BLaER1 treated with 17β-estradiol and CSF1 and Interleukin-3, amounts not matched to agents 10 nM and 100 nM (cell line): ENCODE measurements around the gene NPTN.

Experiments used
- H3K27ac ChIP-seq, 11 experiments: shearing (Covaris generic); formaldehyde crosslinking; 2 replicates each; pipeline ENCODE4 v1.8.1; 2022
- H3K27me3 ChIP-seq, 11 experiments: shearing (Covaris generic); formaldehyde crosslinking; 2 replicates each; pipeline ENCODE4 v1.8.1; 2022
- H3K36me3 ChIP-seq, 11 experiments: shearing (Covaris generic); formaldehyde crosslinking; 2 replicates each; pipeline ENCODE4 v1.8.1; 2022
- H3K4me1 ChIP-seq, 10 experiments: shearing (Covaris generic); formaldehyde crosslinking; 2 replicates each; pipeline ENCODE4 v1.8.1; 2022
- H3K4me2 ChIP-seq, 11 experiments: shearing (Covaris generic); formaldehyde crosslinking; 2 replicates each; pipeline ENCODE4 v1.8.1; 2022
- H3K4me3 ChIP-seq, 10 experiments: shearing (Covaris generic); formaldehyde crosslinking; 2 replicates each; pipeline ENCODE4 v1.8.1; 2022
- H3K9ac ChIP-seq, 11 experiments: shearing (Covaris generic); formaldehyde crosslinking; 2 replicates each; pipeline ENCODE4 v1.8.1; 2022
- H3K9me3 ChIP-seq, 11 experiments: shearing (Covaris generic); formaldehyde crosslinking; replicated peaks in 1 of 11; 2 replicates each; pipeline ENCODE4 v1.8.1; 2022
- H4K20me1 ChIP-seq, 11 experiments: shearing (Covaris generic); formaldehyde crosslinking; 2 replicates each; pipeline ENCODE4 v1.8.1; 2022
- Cebpa-rat ChIP-seq, 11 experiments: shearing (Covaris generic); IDR thresholded peaks; 2 replicates each; pipeline ENCODE4 v1.8.1; 2022

Gene NPTN

GRCh38 chr15:73628976-73629797 is 4.0 kb downstream of the NPTN start:
- no peaks in the 10 kb centered on the region for H3K9me3 ChIP-seq
- peaks cover 0 to 1% (median 0%) of the 10 kb centered on the region in 11 experiments; a peak in 1 of 22 replicates for H3K36me3 ChIP-seq
- peaks cover 56 to 86% (median 80%) of the 10 kb centered on the region in 11 experiments for H4K20me1 ChIP-seq
- peak overlapping the region in 10 of 11 experiments; percentile 23 to 87 (median 48); a peak in 19 of 22 replicates for H3K27ac ChIP-seq
- H3K4me1 ChIP-seq = peaks cover 41 to 80% (median 49%) of the 10 kb centered on the region in 10 experiments
- peak overlapping the region; percentile 79 to 94 (median 90) for H3K4me2 ChIP-seq
- peak in 2 of 11 experiments; percentile 18 to 39; a peak in 1 of 22 replicates for TF ChIP-seq Cebpa-rat (IDR thresholded peaks at IDR 0.05)
- H3K27me3 ChIP-seq = no peaks in the 10 kb centered on the region
- H3K4me3 ChIP-seq = peak overlapping the region in 4 of 10 experiments; percentile 35 to 99 (median 92); a peak in 3 of 20 replicates
- peak overlapping the region in 8 of 11 experiments; percentile 10 to 52 (median 32); a peak in 11 of 22 replicates for H3K9ac ChIP-seq

GRCh38 chr15:73628102-73628501 is 5.1 kb downstream of the NPTN start:
- H3K4me1 ChIP-seq = peaks cover 33 to 76% (median 42%) of the 10 kb centered on the region in 10 experiments
- H3K9ac ChIP-seq = no peak overlapping the region
- no peaks in the 10 kb centered on the region for H3K27me3 ChIP-seq
- H3K4me2 ChIP-seq = peak overlapping the region in 6 of 11 experiments; percentile 14 to 94 (median 92); a peak in 9 of 22 replicates
- peaks cover 67 to 97% (median 91%) of the 10 kb centered on the region in 11 experiments for H4K20me1 ChIP-seq
- no peaks in the 10 kb centered on the region for H3K9me3 ChIP-seq
- TF ChIP-seq Cebpa-rat (IDR thresholded peaks at IDR 0.05) = no peak
- H3K36me3 ChIP-seq = peaks cover 0 to 10% (median 0%) of the 10 kb centered on the region in 11 experiments; a peak in 3 of 22 replicates
- H3K4me3 ChIP-seq = no peak overlapping the region
- peak overlapping the region in 2 of 11 experiments; percentile 13 to 69; a peak in 1 of 22 replicates for H3K27ac ChIP-seq

- Histone ChIP-seq H3K27ac (no peak overlapping the region), H3K4me1 (peaks cover 24 to 80% (median 32%) of the 10 kb centered on the region in 10 experiments), H3K36me3 (peaks cover 0 to 16% (median 2%) of the 10 kb centered on the region in 11 experiments; a peak in 3 of 22 replicates), H3K4me3 (no peak overlapping the region), H3K27me3 (no peaks in the 10 kb centered on the region), H3K9me3 (no peaks in the 10 kb centered on the region), H3K9ac (no peak overlapping the region), H3K4me2 (peak overlapping the region in 1 of 11 experiments; percentile 94; a peak in 1 of 22 replicates), H4K20me1 (peaks cover 80 to 100% (median 100%) of the 10 kb centered on the region in 11 experiments)
- no peak for TF ChIP-seq Cebpa-rat (IDR thresholded peaks at IDR 0.05)
Measured at GRCh38 chr15:73626072-73626471, 7.1 kb downstream of the NPTN start.

DNA sequence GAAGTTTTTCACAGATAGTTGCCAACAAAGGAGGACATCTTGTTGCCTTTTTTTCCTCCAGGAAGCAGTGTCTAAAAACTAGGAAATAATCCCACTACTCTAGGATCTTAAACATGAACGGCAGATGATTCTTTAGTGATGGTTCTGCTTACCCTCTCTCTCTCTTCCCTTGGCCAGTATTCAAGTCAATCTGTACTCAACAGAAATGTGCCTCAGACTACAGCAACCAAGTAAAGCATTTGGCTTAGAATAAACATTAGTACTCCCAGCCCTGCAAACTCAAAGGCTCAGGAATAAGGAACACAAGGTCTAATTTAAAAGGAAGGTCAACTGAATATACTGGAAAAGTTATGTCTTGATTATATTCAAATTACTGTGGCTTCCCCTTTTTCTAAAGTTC is 8.7 kb downstream of the NPTN start:
- no peaks in the 10 kb centered on the region for H3K27me3 ChIP-seq
- H3K27ac ChIP-seq = no peak overlapping the region
- H4K20me1 ChIP-seq = peaks cover 79 to 100% (median 100%) of the 10 kb centered on the region in 11 experiments
- H3K9me3 ChIP-seq = no peaks in the 10 kb centered on the region
- peak overlapping the region in 2 of 11 experiments; percentile 64 to 68; a peak in 4 of 22 replicates for H3K4me2 ChIP-seq
- H3K4me3 ChIP-seq = no peak overlapping the region
- H3K4me1 ChIP-seq = peaks cover 9 to 78% (median 17%) of the 10 kb centered on the region in 10 experiments
- no peak for TF ChIP-seq Cebpa-rat (IDR thresholded peaks at IDR 0.05)
- peaks cover 0 to 16% (median 2%) of the 10 kb centered on the region in 11 experiments; a peak in 3 of 22 replicates for H3K36me3 ChIP-seq
- H3K9ac ChIP-seq = no peak overlapping the region

- no peak overlapping the region for H3K9ac ChIP-seq
- TF ChIP-seq Cebpa-rat (IDR thresholded peaks at IDR 0.05) = no peak
- H3K4me3 ChIP-seq = no peak overlapping the region
- H3K36me3 ChIP-seq = peaks cover 0 to 42% (median 11%) of the 10 kb centered on the region in 11 experiments; a peak in 15 of 22 replicates
- no peaks in the 10 kb centered on the region for H3K9me3 ChIP-seq
- H3K27me3 ChIP-seq = no peaks in the 10 kb centered on the region
- H3K4me2 ChIP-seq = 0 out of 22 replicates have a peak overlapping the region, but pooled peaks of 1 of the 11 experiments have one; percentile 19
- no peak overlapping the region for H3K27ac ChIP-seq
- peaks cover 0 to 48% (median 0%) of the 10 kb centered on the region in 10 experiments; a peak in 7 of 20 replicates for H3K4me1 ChIP-seq
- H4K20me1 ChIP-seq = peaks cover 90 to 100% (median 100%) of the 10 kb centered on the region in 11 experiments
Measured at GRCh38 chr15:73621286-73621826, 11.8 kb downstream of the NPTN start.

DNA sequence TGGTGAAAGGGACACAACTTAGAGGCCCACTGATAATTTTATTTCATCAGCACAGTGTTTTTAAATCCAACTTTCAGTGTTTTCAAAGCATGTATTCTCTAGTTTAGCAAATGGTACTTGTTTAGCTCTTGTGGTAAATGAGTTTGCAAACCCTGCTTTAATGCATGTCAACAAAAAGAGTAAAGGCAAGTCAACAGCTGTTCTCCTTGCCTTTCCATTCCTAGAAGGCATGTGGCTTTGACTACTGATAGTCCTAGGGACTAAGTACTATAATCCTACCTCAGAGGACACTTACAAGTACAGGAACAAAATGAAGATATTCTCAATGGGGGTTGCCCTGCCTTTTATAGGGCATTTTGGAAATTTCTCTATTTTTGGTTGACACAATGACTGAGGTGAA is 13.1 kb downstream of the NPTN start:
- Histone ChIP-seq H3K9ac (no peak overlapping the region), H3K4me1 (peaks cover 0 to 35% (median 0%) of the 10 kb centered on the region in 10 experiments; a peak in 7 of 20 replicates), H3K27ac (no peak overlapping the region), H3K9me3 (no peaks in the 10 kb centered on the region), H3K27me3 (no peaks in the 10 kb centered on the region), H3K4me3 (no peak overlapping the region), H3K4me2 (peak overlapping the region in 1 of 11 experiments; percentile 19; a peak in 1 of 22 replicates), H4K20me1 (peaks cover 93 to 100% (median 100%) of the 10 kb centered on the region in 11 experiments), H3K36me3 (peaks cover 0 to 42% (median 11%) of the 10 kb centered on the region in 11 experiments; a peak in 15 of 22 replicates)
- no peak for TF ChIP-seq Cebpa-rat (IDR thresholded peaks at IDR 0.05)

DNA sequence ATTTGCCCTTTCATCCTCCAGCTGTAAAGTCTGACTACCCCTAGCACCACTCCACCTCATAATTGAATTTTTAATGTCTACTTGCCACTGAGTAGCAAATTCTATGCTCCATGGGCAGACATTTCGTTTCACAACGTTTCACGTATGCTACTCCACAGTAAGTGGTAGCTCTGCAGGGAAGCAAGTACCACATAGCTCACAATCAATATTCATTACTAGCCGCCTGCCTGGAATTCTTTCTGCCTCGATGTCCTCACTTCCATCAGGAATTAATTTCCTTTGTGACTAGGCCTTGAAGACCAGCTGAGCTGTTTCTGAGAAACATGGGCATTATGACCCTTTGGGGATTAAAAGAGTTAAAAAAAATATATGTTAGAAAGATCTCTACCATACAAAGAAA is 15.3 kb downstream of the NPTN start:
- Histone ChIP-seq H4K20me1 (peaks cover 82 to 100% (median 97%) of the 10 kb centered on the region in 11 experiments), H3K4me1 (peaks cover 0 to 24% (median 0%) of the 10 kb centered on the region in 10 experiments; a peak in 3 of 20 replicates), H3K27ac (no peak overlapping the region), H3K36me3 (peaks cover 3 to 31% (median 7%) of the 10 kb centered on the region in 11 experiments; a peak in 15 of 22 replicates), H3K27me3 (no peaks in the 10 kb centered on the region), H3K4me3 (no peak overlapping the region), H3K4me2 (no peak overlapping the region), H3K9me3 (no peaks in the 10 kb centered on the region; a peak in 1 of 22 replicates), H3K9ac (no peak overlapping the region)
- no peak for TF ChIP-seq Cebpa-rat (IDR thresholded peaks at IDR 0.05)

DNA sequence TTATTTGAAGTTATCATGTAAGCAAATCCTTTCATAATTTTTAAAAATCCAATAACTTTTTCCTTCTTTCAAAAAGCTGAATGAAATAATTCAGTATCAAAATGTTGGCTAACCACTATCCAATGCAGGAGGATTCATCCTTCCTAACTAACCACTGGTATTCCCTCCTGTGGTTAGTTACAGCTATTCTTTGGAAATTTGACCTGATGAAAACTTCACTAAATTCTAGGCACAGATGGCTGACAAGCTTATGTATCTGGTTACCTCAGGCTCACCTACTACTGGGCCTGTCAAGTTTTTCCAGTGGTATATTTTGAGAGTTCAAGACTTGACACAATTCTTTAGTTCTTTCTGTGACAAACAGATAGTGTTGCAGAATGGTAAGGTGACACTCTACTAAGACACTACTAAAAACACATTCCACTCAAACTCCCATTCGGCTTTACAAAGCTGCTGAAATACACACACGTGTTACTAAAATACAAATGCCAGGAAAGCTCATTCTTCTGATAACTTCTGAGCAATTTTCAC is 15.8 kb downstream of the NPTN start:
- peaks cover 0 to 24% (median 0%) of the 10 kb centered on the region in 10 experiments; a peak in 3 of 20 replicates for H3K4me1 ChIP-seq
- H3K9me3 ChIP-seq = no peaks in the 10 kb centered on the region; a peak in 1 of 22 replicates
- H3K27ac ChIP-seq = no peak overlapping the region
- H3K4me3 ChIP-seq = no peak overlapping the region
- peaks cover 79 to 100% (median 97%) of the 10 kb centered on the region in 11 experiments for H4K20me1 ChIP-seq
- no peak overlapping the region for H3K4me2 ChIP-seq
- H3K9ac ChIP-seq = no peak overlapping the region
- H3K27me3 ChIP-seq = no peaks in the 10 kb centered on the region
- H3K36me3 ChIP-seq = peaks cover 3 to 31% (median 7%) of the 10 kb centered on the region in 11 experiments; a peak in 15 of 22 replicates
- no peak for TF ChIP-seq Cebpa-rat (IDR thresholded peaks at IDR 0.05)
